Fibroblast of lung (primary cell): ENCODE results near the gene STPG4. TPM values are rescaled to one million over a fixed set of nuclear protein-coding genes. Genes with fewer than 3 reads are reported as not detected.
A peak's percentile ranks its signal among the peaks of the same experiment; 100 is the strongest.

Experiments used
- DNase-seq, 2 donors: peaks; one replicate each; pipeline versions ENCODE4 v3.0.0 to v3.0.0-alpha.2; 2010; ENCODE audit warnings: low read depth in 2 of 2
- H2AFZ ChIP-seq: 2 replicates; pipeline ENCODE4 v1.5.1; 2012; ENCODE audit warnings: low read length, control low read depth, inconsistent platforms
- H3K27ac ChIP-seq: 2 replicates; pipeline ENCODE4 v1.5.1; 2011; ENCODE audit warnings: low read length, control low read depth; ENCODE audit not compliant: insufficient read depth
- H3K27me3 ChIP-seq: 2 replicates; pipeline ENCODE4 v1.5.1; 2011; ENCODE audit warnings: mild to moderate bottlenecking, low read length; ENCODE audit not compliant: control insufficient read depth, insufficient read depth
- H3K36me3 ChIP-seq: 2 replicates; pipeline ENCODE4 v1.5.1; 2011; ENCODE audit warnings: low read length; ENCODE audit not compliant: control insufficient read depth, insufficient read depth
- H3K4me1 ChIP-seq: 2 replicates; pipeline ENCODE4 v1.5.1; 2011; ENCODE audit warnings: low read length; ENCODE audit not compliant: control insufficient read depth, insufficient read depth; ENCODE audit errors: extremely low read depth
- H3K4me2 ChIP-seq: 2 replicates; pipeline ENCODE4 v1.5.1; 2011; ENCODE audit warnings: low read length, control low read depth; ENCODE audit not compliant: insufficient read depth; ENCODE audit errors: extremely low read depth
- H3K4me3 ChIP-seq, 4 experiments: fragments of 200-600 bp in 1 of 4; sonication (generic) in 1 of 4; replicated peaks in 1 of 4; 2 replicates each; pipeline ENCODE4 v1.5.1; 2011 to 2016; ENCODE audit warnings: low read length in 4 of 4, low read depth in 3 of 4, mild to moderate bottlenecking in 3 of 4, control low read depth in 2 of 4, inconsistent platforms in 1 of 4, mixed read lengths in 1 of 4; ENCODE audit not compliant: insufficient read depth in 1 of 4; ENCODE audit errors: control extremely low read depth in 1 of 4
- H3K79me2 ChIP-seq: 2 replicates; pipeline ENCODE4 v1.5.1; 2012; ENCODE audit warnings: mild to moderate bottlenecking, low read length, inconsistent platforms; ENCODE audit not compliant: control insufficient read depth, insufficient read depth
- H3K9ac ChIP-seq: 2 replicates; pipeline ENCODE4 v1.5.1; 2011; ENCODE audit warnings: mild to moderate bottlenecking, low read length, control low read depth; ENCODE audit not compliant: insufficient read depth
- H3K9me3 ChIP-seq: 2 replicates; pipeline ENCODE4 v1.5.1; 2012; ENCODE audit warnings: low read depth, low read length; ENCODE audit not compliant: control insufficient read depth, insufficient read depth
- H4K20me1 ChIP-seq: 2 replicates; pipeline ENCODE4 v1.5.1; 2011; ENCODE audit warnings: low read length; ENCODE audit not compliant: control insufficient read depth, insufficient read depth; ENCODE audit errors: extremely low read depth
- CTCF ChIP-seq, 2 donors: IDR thresholded peaks in 1 of 2; conservative IDR thresholded peaks in 1 of 2; 1 replicate in 1 of 2; 2 replicates in 1 of 2; pipeline ENCODE4 v1.5.1; 2011 to 2012; ENCODE audit warnings: low read length in 2 of 2, control low read depth in 1 of 2, inconsistent platforms in 1 of 2, low read depth in 1 of 2, mild to moderate bottlenecking in 1 of 2
- EZH2 ChIP-seq: IDR thresholded peaks from 2 replicates; pipeline ENCODE4 v1.5.1; 2012; ENCODE audit warnings: low read length, control low read depth, mild to moderate bottlenecking; ENCODE audit errors: missing control alignments
- polyA plus RNA-seq, 2 donors: library from polyadenylated mRNA; depleted of rRNA in 1 of 2; stranded (reverse) in 1 of 2; unstranded in 1 of 2; fragments of >200 nt; gene quantifications; 2 replicates each; pipeline ENCODE4 v1.2.1, GENCODE V29; 2011 to 2012; ENCODE audit warnings: missing spikeins in 1 of 2
- total RNA-seq: library from RNA; depleted of rRNA; stranded (reverse); fragments of >200 nt; gene quantifications from 2 replicates; pipeline ENCODE4 v1.2.1, GENCODE V29; 2014

STPG4 gene
- total and polyA plus RNA-seq, 2 donors (not counting 1 experiment from before 2014, with no cell fraction given) = 0.33 TPM; not detected in 1

- no peak overlapping the region for H3K4me2 ChIP-seq
- no peaks in the 10 kb centered on the region for H4K20me1 ChIP-seq
- no peak overlapping the region for H3K4me3 ChIP-seq
- H2AFZ ChIP-seq = no peak overlapping the region
- no peak for DNase-seq
- H3K36me3 ChIP-seq = peaks cover 7% of the 10 kb centered on the region
- TF ChIP-seq EZH2 (no peak), CTCF (conservative IDR thresholded peaks at IDR 0.05 in 1 of 2, IDR thresholded peaks at IDR 0.05 in 1 of 2; ENCODE audit: low read depth in 1 of 2, low read length in 2 of 2) (no peak)
- H3K9ac ChIP-seq = peak overlapping the region; percentile 23
- H3K4me1 ChIP-seq = peaks cover 48% of the 10 kb centered on the region
- no peaks in the 10 kb centered on the region for H3K79me2 ChIP-seq
- H3K27ac ChIP-seq = peak overlapping the region; percentile 86
- no peaks in the 10 kb centered on the region for H3K27me3 ChIP-seq
- no peaks in the 10 kb centered on the region for H3K9me3 ChIP-seq
These were observed 97.5 kb downstream of the STPG4 start for GRCh38 chr2:47057687-47058002.

- no peaks in the 10 kb centered on the region for H4K20me1 ChIP-seq
- no peaks in the 10 kb centered on the region for H3K27me3 ChIP-seq
- H3K4me3 ChIP-seq = no peak overlapping the region
- no peaks in the 10 kb centered on the region for H3K79me2 ChIP-seq
- no peak overlapping the region for H3K4me2 ChIP-seq
- H3K27ac ChIP-seq = peak overlapping the region; percentile 86
- TF ChIP-seq EZH2 = no peak
- TF ChIP-seq CTCF (conservative IDR thresholded peaks at IDR 0.05 in 1 of 2, IDR thresholded peaks at IDR 0.05 in 1 of 2; ENCODE audit: low read depth in 1 of 2, low read length in 2 of 2) = no peak
- H3K9ac ChIP-seq = peak overlapping the region; percentile 36
- peaks cover 43% of the 10 kb centered on the region for H3K4me1 ChIP-seq
- DNase-seq = peak in 1 of 2 donors; percentile 39
- no peaks in the 10 kb centered on the region for H3K9me3 ChIP-seq
- H2AFZ ChIP-seq = no peak overlapping the region
- peaks cover 10% of the 10 kb centered on the region for H3K36me3 ChIP-seq
These were observed 98.0 kb downstream of the STPG4 start for GRCh38 chr2:47056868-47057686.

- Histone ChIP-seq H3K9ac (peak overlapping the region; percentile 26), H3K79me2 (no peaks in the 10 kb centered on the region), H3K9me3 (no peaks in the 10 kb centered on the region), H3K4me1 (peaks cover 38% of the 10 kb centered on the region), H3K27ac (peak overlapping the region; percentile 86), H2AFZ (no peak overlapping the region), H3K4me2 (no peak overlapping the region), H3K4me3 (no peak overlapping the region), H4K20me1 (no peaks in the 10 kb centered on the region), H3K27me3 (no peaks in the 10 kb centered on the region), H3K36me3 (peaks cover 15% of the 10 kb centered on the region)
- TF ChIP-seq CTCF (conservative IDR thresholded peaks at IDR 0.05 in 1 of 2, IDR thresholded peaks at IDR 0.05 in 1 of 2; ENCODE audit: low read depth in 1 of 2, low read length in 2 of 2) (no peak), EZH2 (no peak)
- peak; percentile 73 to 92 for DNase-seq
These were observed 98.7 kb downstream of the STPG4 start for GRCh38 chr2:47056374-47056773.
